ENCODE measurements around the gene RHPN2.

DNA sequence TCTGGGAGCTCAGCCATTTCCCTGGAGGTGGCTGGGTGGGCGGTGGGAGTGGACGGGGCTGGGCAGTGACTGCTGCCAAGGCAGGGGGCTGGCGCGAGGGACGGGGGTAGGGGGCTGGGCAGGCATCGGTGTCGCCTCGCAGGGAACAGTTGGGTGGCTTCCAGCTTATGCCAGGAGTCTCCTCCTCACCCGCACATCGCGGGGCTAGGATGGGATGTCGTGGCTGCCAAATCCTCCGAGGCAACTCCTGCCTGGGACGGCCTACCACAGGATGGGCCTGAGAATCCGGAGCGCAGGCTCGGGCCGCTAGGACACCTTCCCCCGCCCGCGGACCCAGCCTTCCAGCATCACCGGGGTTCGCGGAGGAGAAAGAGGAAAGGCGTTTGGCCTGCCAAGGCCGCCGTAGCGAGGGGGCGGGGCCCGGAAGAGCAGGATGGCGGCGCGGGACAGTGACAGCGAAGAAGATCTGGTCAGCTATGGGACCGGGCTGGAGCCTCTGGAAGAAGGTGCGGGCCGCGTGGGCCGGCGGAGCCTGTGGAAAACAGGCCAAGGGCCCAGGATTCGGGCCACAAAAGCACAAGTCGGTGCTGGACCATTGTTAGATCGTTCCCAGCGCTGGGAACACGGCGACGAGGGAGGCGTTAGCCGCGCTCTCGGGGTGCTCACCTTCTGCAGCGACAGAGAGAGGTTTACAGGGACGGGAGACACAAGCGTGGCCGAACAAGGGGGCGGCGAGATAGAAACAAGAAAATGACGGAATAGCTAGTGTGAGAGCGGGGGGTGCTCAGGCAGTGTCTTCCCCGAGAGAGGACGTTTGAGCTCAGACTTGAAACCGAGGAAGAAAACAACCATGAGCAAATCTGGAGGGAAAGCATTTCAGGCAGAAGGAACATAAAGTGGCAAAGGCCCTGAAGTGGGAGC, 16.3 kb upstream of the RHPN2 start, which contains the start of gene GPATCH1:
- TF ChIP-seq POLR2A (IDR thresholded peaks at IDR 0.05) (peak in 1 of 4 donors; percentile 34), CTCF (IDR thresholded peaks at IDR 0.05) (peak in 1 of 6 experiments; percentile 43)

All from esophagus squamous epithelium (tissue), 4 donors.